GM23338 (cell line): ENCODE results near the gene MUC22.

ENCODE experiments used
- CREB1 ChIP-seq: fragments of 250-450 bp; sonication (Bioruptor Pico); IDR thresholded peaks from 2 replicates; pipeline ENCODE4 v1.5.0; 2020; ENCODE audit warnings: low read depth, mild to moderate bottlenecking, moderate library complexity
- CTCF ChIP-seq, 2 experiments: fragments of 200-600 bp in 1 of 2; sonication (generic) in 1 of 2; conservative IDR thresholded peaks; 2 replicates each; pipeline versions ENCODE4 v1.5.1 to v1.6.1; 2016 to 2017; ENCODE audit warnings: antibody characterized with exemption in 2 of 2, low read depth in 2 of 2, mild to moderate bottlenecking in 2 of 2, moderate library complexity in 1 of 2
- ETS1 ChIP-seq: IDR thresholded peaks from 2 replicates; pipeline ENCODE4 v1.6.1; 2016; ENCODE audit warnings: antibody characterized with exemption
- EZH2 ChIP-seq: fragments of 200-600 bp; sonication (generic); IDR thresholded peaks from one replicate; pipeline ENCODE4 v1.8.0; 2017; ENCODE audit warnings: antibody characterized with exemption, mild to moderate bottlenecking, low read depth; ENCODE audit not compliant: unreplicated experiment
- EZH2phosphoT487 ChIP-seq: fragments of 200-600 bp; sonication (generic); IDR thresholded peaks from one replicate; pipeline ENCODE4 v1.8.1; 2018; ENCODE audit warnings: antibody characterized with exemption; ENCODE audit not compliant: unreplicated experiment
- JUNB ChIP-seq: IDR thresholded peaks from one replicate; pipeline ENCODE4 v1.6.1; 2016; ENCODE audit warnings: antibody characterized with exemption; ENCODE audit not compliant: unreplicated experiment
- NANOG ChIP-seq: IDR thresholded peaks from 2 replicates; pipeline ENCODE4 v1.6.1; 2016; ENCODE audit warnings: antibody characterized with exemption, borderline replicate concordance
- POLR2AphosphoS5 ChIP-seq: IDR thresholded peaks from 2 replicates; pipeline ENCODE4 v1.6.1; 2016; ENCODE audit warnings: antibody characterized with exemption, low read depth
- REST ChIP-seq: IDR thresholded peaks from one replicate; pipeline ENCODE4 v1.6.1; 2018; ENCODE audit warnings: antibody characterized with exemption; ENCODE audit not compliant: unreplicated experiment
- STAT1 ChIP-seq: IDR thresholded peaks from one replicate; pipeline ENCODE4 v1.6.1; 2016; ENCODE audit warnings: antibody characterized with exemption; ENCODE audit not compliant: unreplicated experiment

- no peak for TF ChIP-seq JUNB
- no peak for TF ChIP-seq CTCF (conservative IDR thresholded peaks at IDR 0.05; ENCODE audit: low read depth in 2 of 2)
- no peak for TF ChIP-seq EZH2
- no peak for TF ChIP-seq POLR2AphosphoS5
- TF ChIP-seq CREB1 (CRISPR knock-in tag) = no peak
- no peak for TF ChIP-seq EZH2phosphoT487
- no peak for TF ChIP-seq REST
- no peak for TF ChIP-seq STAT1
- TF ChIP-seq ETS1 = no peak
- no peak for TF ChIP-seq NANOG
Measured at GRCh38 chr6:31038559-31038958, 28.3 kb downstream of the MUC22 start.
